Stimulated activated CD4-positive, alpha-beta T cell treated with anti-CD3 and anti-CD28 coated beads, Interleukin-15, amount 100 ng/mL, for 48 hours (primary cell): ENCODE data around the gene CD300LB.
A peak's percentile ranks its signal among the peaks of the same experiment; 100 is the strongest.
"Not testable (repeated sequence)": the region's sequence is repeated elsewhere in the genome, so short reads cannot be mapped to it uniquely, and the experiment has no call there.

ENCODE experiments used
- DNase-seq, 2 donors: peaks; one replicate each; pipeline ENCODE4 v3.0.0-alpha.2; 2020; ENCODE audit warnings: low read depth in 2 of 2

CD300LB gene

DNA sequence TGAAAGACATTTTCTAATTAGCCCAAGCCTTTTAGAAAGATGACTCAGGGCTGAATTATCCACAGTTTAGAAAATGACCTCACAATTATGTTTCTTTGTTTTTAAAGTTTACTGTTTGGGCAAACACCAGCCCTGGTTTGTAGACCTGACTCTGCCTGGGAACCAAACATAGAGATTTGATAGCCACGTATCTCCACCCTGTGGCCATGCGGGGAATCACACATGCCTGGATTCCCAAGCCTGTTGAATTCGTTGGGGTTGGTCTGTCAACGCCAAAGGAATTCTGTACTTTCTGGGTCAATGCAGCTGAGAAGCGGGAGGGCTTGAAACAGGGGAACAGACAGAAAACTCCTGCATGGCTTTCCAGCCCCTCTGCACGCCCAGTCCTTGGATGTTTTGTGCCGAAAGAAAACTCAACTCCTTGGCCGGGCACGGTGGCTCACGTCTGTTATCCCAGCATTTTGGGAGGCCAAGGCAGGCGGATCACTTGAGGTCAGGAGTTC, 37.9 kb downstream of the CD300LB start:
- DNase-seq: peak in 1 of 2 donors; percentile 40

DNA sequence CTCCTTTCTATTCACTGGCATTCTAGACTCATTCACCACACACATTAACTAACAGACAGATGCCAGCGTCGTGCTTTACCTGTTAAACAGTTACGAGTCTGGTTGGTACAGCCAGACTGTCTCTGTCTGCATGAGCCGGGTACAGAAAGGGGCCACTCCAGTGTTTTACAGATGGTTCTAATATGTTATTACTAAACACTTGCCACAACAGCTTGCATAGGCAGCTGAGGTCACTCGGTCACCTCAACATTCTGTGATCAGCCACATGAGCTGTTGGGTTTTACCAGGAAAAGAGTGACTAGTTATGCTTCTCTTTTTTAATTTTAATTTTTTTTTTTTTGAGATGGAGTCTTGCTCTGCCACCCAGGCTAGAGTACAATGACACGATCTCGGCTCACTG, 39.6 kb downstream of the CD300LB start:
- no peak for DNase-seq

DNA sequence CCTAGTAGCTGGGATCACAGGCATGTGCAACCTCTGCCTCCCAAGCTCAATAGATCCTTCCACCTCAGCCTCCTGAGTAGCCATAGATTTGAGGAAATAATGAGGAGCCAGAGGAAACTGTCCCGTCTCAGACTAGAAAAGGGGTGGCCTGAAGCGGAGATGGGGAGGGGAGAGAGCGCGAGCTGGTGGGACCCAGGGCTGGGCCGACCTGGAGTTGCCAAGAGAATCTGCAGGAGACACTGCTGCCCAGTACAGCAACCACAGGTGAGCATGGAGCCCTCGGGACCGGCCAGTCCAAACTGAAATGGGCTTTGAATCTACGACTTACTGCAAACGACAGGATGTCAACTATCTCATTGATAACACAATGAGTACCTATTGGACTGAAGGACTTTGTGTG, 40.6 kb downstream of the CD300LB start:
- DNase-seq: no peak

DNA sequence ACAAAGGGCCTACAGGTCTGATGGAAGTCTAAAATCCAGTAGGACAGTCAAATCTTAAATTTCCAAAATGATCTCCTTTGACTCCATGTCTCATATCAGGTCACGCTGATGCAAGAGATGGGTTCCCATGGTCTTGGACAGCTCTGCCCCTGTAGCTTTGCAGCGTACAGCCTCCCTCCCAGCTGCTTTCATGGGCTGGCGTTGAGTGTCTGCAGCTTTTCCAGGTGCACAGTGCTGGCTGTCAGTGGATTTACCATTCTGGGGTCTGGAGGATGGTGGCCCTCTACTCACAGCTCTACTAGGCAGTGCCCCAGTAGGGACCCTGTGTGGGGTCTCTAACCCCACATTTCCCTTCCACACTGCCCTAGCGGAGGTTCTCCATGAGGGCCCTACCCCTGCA, 43.0 kb downstream of the CD300LB start:
- DNase-seq: not testable (repeated sequence)

DNA sequence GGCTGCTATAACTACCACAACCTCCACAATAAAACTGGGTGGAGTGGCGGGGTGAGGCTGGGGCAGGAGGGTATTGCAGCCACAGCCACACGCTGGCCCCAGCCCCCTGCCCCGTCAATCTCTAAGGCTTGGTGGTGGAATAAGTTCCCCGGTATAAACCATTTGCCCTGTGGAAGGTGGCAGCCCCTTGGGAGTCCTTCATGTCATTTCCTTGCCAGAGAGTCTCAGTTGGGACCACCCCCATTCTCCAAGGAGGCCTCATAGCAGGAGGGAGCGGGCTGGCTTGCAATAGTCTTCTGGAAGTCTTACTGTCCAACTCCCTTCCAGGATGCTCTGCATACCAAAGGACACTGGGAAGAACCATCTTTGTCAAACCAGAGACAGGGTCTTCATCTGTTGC, 45.4 kb downstream of the CD300LB start:
- DNase-seq: no peak

DNA sequence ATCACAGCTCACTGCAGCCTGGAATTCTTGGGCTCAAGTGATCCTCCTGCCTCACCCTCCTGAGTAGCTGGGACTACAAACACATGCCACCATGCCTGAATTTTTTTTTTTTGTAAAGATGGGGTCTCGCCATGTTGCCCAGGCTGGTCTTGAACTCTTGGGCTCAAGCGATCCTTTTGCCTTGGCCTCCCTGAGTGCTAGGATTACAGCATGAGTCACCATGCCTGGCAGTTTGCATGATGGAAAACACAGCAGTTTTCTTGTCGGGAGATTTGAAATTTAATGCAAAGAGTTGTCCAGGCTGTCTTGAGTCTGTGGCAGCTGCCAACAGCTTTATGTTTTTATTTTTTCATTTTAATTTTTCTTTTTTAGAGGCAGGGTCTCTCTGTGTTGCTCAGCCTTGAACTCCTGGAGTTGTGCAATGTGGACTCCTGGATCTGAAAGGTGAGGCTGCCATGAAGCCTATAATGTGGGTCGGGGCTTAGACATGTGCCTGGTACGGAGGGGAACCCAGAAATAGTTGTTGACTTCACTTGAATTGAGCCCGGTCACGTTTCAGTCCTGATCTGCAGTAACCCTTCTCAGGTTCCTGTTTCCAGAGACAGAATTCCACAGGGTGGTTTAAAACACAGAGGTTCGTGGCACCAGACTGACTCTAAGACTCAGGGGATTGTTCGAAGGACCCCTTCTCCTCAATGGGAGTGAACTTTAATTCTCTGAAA, 46.1 kb downstream of the CD300LB start:
- no peak for DNase-seq

DNA sequence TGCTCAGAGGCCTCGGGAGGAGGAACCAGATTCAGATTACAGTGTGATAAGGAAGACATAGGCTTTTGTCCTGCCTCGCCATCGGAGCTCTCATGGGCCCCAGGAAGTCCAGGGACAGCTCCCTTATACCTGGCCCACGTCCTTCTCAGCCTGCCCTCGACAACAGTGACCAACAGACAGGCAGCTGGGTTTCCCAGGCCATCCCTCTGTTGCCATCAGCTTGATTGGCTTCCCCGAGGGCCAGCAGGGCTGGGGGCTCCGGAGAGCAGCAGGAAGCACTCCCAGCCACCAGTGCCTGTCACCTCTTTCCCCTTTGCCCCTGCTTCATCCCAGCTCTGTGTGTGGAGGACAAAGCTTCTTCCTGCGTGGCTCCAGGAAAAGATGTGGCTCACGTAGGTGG, 47.2 kb downstream of the CD300LB start:
- no peak for DNase-seq

DNA sequence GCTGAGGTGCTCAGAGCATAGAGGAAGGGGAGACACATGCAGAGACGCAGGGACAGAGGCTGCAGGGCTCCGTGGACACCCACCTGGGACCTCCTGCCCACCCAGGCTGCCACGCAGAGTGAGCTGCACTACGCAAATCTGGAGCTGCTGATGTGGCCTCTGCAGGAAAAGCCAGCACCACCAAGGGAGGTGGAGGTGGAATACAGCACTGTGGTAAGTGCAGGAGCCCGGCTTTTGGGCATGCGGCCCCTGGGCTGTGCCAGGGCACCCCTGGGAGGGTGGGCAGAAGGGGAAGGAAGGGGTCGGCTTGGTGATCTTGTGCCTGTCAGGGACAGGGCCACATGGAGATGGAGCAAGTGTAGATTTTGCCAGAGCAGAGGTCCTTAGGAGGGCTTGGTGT, 49.7 kb downstream of the CD300LB start:
- no peak for DNase-seq

DNA sequence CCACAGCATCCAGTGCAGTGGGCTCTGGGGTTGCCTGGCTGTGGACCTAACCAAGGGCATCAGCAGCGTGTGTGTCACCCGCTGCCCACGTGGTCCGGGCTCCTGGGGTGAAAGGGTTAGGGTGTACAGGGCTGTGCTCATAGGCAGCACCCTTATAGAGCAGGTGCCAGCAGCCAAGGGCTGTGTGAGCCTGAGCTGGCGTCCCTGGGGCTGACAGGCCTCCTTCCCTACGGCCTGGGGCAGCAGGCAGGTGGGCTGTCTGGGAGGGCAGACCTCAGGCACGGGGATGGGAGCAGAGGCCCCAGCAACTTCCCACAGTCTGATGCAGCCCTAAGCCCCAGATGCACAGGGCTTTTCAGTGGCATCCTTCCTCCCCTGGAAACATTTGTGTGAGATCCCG, 51.0 kb downstream of the CD300LB start:
- no peak for DNase-seq

DNA sequence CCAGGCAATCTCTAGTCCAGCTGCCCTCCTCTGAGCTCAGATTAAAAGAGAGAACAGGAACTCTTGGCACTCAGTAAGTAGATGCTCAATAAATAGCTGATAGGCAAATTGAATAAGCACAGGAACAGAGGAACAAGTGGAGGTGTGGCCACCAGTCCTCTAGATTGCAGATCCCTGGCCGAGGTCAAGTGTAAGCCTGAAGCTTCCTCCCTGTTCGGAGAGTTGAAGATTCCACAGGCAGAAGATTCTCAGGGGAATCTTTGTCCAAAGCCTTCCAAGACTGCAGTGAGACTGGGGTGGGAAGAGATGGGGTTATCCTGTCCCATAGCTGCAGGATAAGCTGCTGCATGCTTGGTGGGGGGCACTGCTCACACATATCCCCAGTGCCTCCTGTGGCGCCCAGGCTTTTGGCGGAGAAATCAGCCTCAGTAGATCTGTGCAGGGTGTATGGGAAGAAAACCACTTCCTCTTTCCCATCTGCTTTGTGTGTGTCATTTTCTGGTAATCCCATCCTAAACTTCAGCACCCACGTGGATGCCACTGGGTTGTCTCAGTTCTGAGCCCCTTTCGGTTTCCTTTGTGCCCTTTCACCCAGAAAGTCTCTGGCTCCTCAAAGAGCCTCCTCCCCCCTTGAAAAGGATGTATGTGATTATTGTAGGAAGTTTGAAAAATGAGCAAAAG, 52.7 kb downstream of the CD300LB start:
- no peak for DNase-seq

DNA sequence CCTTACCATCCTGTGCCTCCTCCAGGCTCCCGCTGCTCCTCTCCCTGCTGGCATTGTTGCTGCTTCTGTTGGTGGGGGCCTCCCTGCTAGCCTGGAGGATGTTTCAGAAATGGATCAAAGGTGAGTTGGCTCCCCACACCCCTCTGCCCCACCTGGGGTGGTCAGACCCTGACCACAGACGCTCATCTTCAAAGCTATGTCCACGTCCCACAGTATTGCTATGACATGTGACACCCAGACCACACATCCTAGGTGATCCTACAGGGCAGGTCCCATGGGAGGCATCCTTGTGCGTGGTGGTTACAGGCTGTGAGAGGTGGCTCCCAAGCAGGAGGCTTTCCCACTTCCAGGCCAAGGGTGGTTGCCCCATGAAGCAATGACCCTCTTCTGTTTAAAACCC, 53.9 kb downstream of the CD300LB start:
- DNase-seq: no peak

DNA sequence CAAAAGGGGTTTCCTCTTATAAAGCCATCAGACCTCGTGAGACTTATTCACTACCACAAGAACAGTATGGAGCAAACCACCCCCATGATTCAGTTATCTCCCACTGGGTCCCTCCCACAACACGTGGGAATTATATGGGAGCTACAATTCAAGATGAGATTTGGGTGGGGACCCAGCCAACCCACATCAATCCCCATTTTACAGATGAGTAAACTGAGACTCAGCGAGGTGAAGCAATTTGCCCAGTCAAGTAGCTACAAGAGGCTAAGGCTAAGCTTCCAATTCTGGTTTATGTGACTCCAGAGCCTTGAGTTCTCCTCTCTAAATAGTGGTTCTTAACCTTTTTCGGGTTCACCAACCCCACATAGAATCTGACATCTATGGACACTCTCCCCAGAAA, 56.1 kb downstream of the CD300LB start:
- DNase-seq: no peak

DNA sequence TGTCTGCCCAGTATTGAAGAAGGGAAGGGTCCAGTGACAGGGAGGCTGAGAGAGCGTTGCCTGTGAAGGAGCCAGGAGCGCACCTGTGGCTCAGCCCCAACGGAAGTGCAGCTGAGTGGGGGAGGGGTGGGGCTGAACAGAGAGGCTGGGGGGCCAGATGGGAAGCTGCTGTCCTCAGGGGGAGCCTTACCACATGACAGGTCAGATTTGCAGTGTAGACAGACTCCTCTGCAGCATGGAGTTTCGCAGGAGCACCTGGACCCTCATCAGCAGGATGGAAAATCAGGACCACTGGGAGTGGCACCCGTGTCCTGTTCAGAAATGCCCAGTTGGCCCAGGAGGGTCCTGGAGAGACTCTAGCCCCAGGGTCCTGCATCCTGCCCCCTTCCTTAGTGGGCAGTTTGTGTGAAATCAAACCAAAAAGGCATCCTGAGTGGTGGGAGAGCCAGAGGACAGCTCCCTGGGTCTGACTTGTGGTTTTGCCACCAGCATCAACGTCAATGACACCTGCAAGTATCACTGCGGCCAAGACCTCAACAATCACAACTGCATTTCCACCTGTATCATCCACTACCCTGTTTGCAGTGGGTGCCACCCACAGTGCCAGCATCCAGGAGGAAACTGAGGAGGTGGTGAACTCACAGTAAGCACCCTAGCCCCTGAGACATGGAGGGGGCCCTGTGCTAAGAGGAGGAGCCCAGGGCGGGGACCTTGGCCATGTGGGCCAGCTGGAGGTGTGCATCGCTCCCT, 57.1 kb downstream of the CD300LB start:
- DNase-seq: no peak

DNA sequence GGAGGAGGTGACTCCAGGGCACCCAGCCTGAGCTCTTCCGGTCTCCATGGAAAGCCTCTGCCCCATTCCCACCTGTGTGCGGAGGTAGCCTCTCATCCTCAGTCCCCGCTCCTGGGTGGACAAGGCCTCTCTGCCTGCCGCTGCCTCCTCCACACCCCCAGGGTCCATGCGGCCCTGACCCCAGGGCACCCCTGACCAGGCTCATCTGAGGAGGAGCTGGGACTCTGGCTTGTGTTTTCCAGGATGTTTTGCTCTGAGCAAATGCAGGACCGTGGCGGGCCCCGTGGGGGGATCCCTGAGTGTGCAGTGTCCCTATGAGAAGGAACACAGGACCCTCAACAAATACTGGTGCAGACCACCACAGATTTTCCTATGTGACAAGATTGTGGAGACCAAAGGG, 58.0 kb downstream of the CD300LB start:
- no peak for DNase-seq

DNA sequence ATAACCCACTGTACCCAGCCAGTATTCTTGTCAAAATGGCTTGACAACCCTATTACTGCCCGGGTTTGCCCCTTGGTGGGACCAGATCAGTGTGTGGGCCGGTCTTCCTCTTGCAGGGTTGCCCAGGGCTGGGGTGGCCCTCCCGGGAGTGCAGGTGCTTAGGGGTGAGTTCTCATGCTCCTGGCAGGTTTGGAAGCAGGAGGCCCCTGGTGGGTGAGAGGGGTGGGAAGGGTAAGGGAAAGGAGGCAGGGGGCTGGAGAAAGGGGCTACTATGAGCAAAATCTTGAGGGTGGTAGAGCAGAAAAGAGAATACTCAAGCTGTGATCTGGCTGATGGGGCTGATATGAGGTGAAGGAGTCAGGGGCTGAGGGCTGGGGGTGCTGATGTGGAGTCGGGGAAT, 58.4 kb downstream of the CD300LB start:
- no peak for DNase-seq

DNA sequence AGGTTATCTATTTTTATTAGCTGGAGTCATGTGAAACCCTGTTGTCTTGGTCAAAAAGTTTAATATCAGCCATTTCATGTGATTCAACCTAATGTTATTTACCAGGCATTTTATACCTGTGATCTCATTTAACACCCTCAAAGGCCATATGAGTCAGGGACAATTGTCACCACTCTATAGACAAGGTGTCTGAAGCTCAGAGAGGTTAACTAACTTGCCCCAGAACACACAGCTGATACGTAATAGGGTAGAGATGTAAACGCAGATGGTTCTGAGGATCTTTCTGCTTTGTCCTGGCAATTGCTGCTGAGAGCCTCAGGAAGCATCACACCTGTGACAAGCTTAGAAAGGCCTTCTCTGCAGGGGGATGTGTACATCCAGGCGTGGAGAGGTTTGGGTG, 59.9 kb downstream of the CD300LB start:
- no peak for DNase-seq
